ENCODE data around the gene CLCN5. TPM values are rescaled to one million over a fixed set of nuclear protein-coding genes. Genes with fewer than 3 reads are reported as not detected.

Gene CLCN5
- total RNA-seq, 6 donors from 2014 or later: 4.2 to 14.4 (median 10.2) TPM

- ATAC-seq (ENCODE audit: low FRiP score in 2 of 2) (no peak), DNase-seq (no peak)
- Histone ChIP-seq H3K36me3 (no peaks in the 10 kb centered on the region), H3K4me3 (no peak overlapping the region), H3K27ac (no peak overlapping the region), H3K4me1 (no peaks in the 10 kb centered on the region), H3K9me3 (peaks cover 0 to 19% (median 0%) of the 10 kb centered on the region in 4 donors), H3K27me3 (no peaks in the 10 kb centered on the region)
- WGBS, 2 donors: 62 to 84% methylated on average over 4 of the region's 4 CpGs
- TF ChIP-seq CTCF (IDR thresholded peaks at IDR 0.05) (no peak), POLR2AphosphoS5 (IDR thresholded peaks at IDR 0.05) (no peak), POLR2A (IDR thresholded peaks at IDR 0.05) (no peak), EP300 (IDR thresholded peaks at IDR 0.05) (no peak)
These were observed 25.4 kb upstream of the CLCN5 start for GRCh38 chrX:49896951-49897350.

GRCh38 chrX:49901048-49901447 lies 21.3 kb upstream of the CLCN5 start:
- DNase-seq: no peak
- Histone ChIP-seq H3K36me3 (no peaks in the 10 kb centered on the region), H3K4me1 (no peaks in the 10 kb centered on the region), H3K9me3 (peaks cover 0 to 19% (median 0%) of the 10 kb centered on the region in 4 donors), H3K27ac (no peak overlapping the region), H3K4me3 (no peak overlapping the region), H3K27me3 (no peaks in the 10 kb centered on the region)
- no peak for TF ChIP-seq POLR2A (IDR thresholded peaks at IDR 0.05)
- TF ChIP-seq POLR2AphosphoS5 (IDR thresholded peaks at IDR 0.05): no peak
- TF ChIP-seq EP300 (IDR thresholded peaks at IDR 0.05): no peak
- TF ChIP-seq CTCF (IDR thresholded peaks at IDR 0.05): no peak
- ATAC-seq (ENCODE audit: low FRiP score in 2 of 2): no peak

GRCh38 chrX:49910344-49910743 lies 12.1 kb upstream of the CLCN5 start:
- H3K4me3 ChIP-seq: no peak overlapping the region
- ATAC-seq (ENCODE audit: low FRiP score in 2 of 2) (peak in 1 of 2 donors; percentile 49), DNase-seq (no peak)
- no peaks in the 10 kb centered on the region for H3K4me1 ChIP-seq
- no peaks in the 10 kb centered on the region for H3K9me3 ChIP-seq
- H3K27me3 ChIP-seq: no peaks in the 10 kb centered on the region
- H3K36me3 ChIP-seq: no peaks in the 10 kb centered on the region
- 27 to 30% methylated on average over 3 of the region's 3 CpGs for WGBS, 2 donors
- no peak overlapping the region for H3K27ac ChIP-seq
- TF ChIP-seq POLR2A (IDR thresholded peaks at IDR 0.05) (no peak), EP300 (IDR thresholded peaks at IDR 0.05) (no peak), CTCF (IDR thresholded peaks at IDR 0.05) (no peak), POLR2AphosphoS5 (IDR thresholded peaks at IDR 0.05) (no peak)

GRCh38 chrX:49912086-49912485 lies 10.3 kb upstream of the CLCN5 start:
- no peak for TF ChIP-seq CTCF (IDR thresholded peaks at IDR 0.05)
- TF ChIP-seq POLR2A (IDR thresholded peaks at IDR 0.05): no peak
- no peak for TF ChIP-seq EP300 (IDR thresholded peaks at IDR 0.05)
- TF ChIP-seq POLR2AphosphoS5 (IDR thresholded peaks at IDR 0.05): no peak
- no peak overlapping the region for H3K4me3 ChIP-seq
- 66% methylated on average over 3 of the region's 3 CpGs; no CpG with 5 or more reads in 1 of the 2 donors for WGBS, 2 donors

GRCh38 chrX:49912861-49913260 lies 9.5 kb upstream of the CLCN5 start:
- no peak overlapping the region for H3K27ac ChIP-seq
- TF ChIP-seq CTCF (IDR thresholded peaks at IDR 0.05) (no peak), EP300 (IDR thresholded peaks at IDR 0.05) (no peak), POLR2A (IDR thresholded peaks at IDR 0.05) (no peak), POLR2AphosphoS5 (IDR thresholded peaks at IDR 0.05) (no peak)
- no peak for DNase-seq
- no peaks in the 10 kb centered on the region for H3K9me3 ChIP-seq
- no peak for ATAC-seq (ENCODE audit: low FRiP score in 2 of 2)
- H3K4me3 ChIP-seq: no peak overlapping the region
- H3K4me1 ChIP-seq: no peaks in the 10 kb centered on the region
- H3K36me3 ChIP-seq: no peaks in the 10 kb centered on the region
- 63 to 74% methylated on average over 3 of the region's 3 CpGs for WGBS, 2 donors
- no peaks in the 10 kb centered on the region for H3K27me3 ChIP-seq

More at GRCh38 chrX:49912086-49912485, 10.3 kb upstream of the CLCN5 start:
- Histone ChIP-seq H3K9me3 (no peaks in the 10 kb centered on the region), H3K36me3 (no peaks in the 10 kb centered on the region), H3K4me1 (no peaks in the 10 kb centered on the region), H3K27ac (no peak overlapping the region), H3K27me3 (no peaks in the 10 kb centered on the region)
- DNase-seq (no peak), ATAC-seq (ENCODE audit: low FRiP score in 2 of 2) (no peak)
